HL-60 (cell line): ENCODE results near the gene BCL2A1.
"Not testable (repeated sequence)": the region's sequence is repeated elsewhere in the genome, so short reads cannot be mapped to it uniquely, and the experiment has no call there.

Experiments used
- DNase-seq, 2 experiments: peaks; one replicate each; pipeline ENCODE4 v3.0.0-alpha.2; 2010 to 2020; ENCODE audit warnings: low read depth in 1 of 2, low spot score in 1 of 2
- H3K27ac ChIP-seq: fragments of 250-450 bp; sonication (Bioruptor Pico); replicated peaks from 2 replicates; pipeline ENCODE4 v1.5.1; 2020; ENCODE audit warnings: mild to moderate bottlenecking, moderate library complexity
- H3K27me3 ChIP-seq: fragments of 250-450 bp; sonication (Bioruptor Pico); 2 replicates; pipeline ENCODE4 v1.5.1; 2021; ENCODE audit warnings: mild to moderate bottlenecking, moderate library complexity; ENCODE audit not compliant: insufficient read depth, poor library complexity, severe bottlenecking
- H3K4me3 ChIP-seq: replicated peaks from 2 replicates; pipeline ENCODE4 v1.5.1; 2011; ENCODE audit warnings: mild to moderate bottlenecking, control low read depth, low read length; ENCODE audit not compliant: insufficient read depth
- CTCF ChIP-seq: IDR thresholded peaks from one replicate; pipeline ENCODE4 v1.5.1; 2011; ENCODE audit warnings: low read length, control low read depth, inconsistent platforms; ENCODE audit not compliant: insufficient read depth
- GABPA ChIP-seq: IDR thresholded peaks from 2 replicates; pipeline ENCODE4 v1.6.1; 2012; ENCODE audit warnings: low read depth
- POLR2AphosphoS5 ChIP-seq: IDR thresholded peaks from 2 replicates; pipeline ENCODE4 v1.6.1; 2012; ENCODE audit warnings: low read depth
- SPI1 ChIP-seq: IDR thresholded peaks from 2 replicates; pipeline ENCODE4 v1.6.1; 2012; ENCODE audit warnings: low read depth, mild to moderate bottlenecking, borderline replicate concordance
- TF ChIP-seq, protein P1 (sequence below): IDR thresholded peaks from 2 replicates; pipeline ENCODE4 v1.6.1; 2012; ENCODE audit warnings: low read depth; ENCODE audit not compliant: insufficient replicate concordance

Gene BCL2A1

GRCh38 chr15:79966634-79967297 lies 4.2 kb downstream of the BCL2A1 start:
- DNase-seq: no peak
- Histone ChIP-seq H3K27ac (no peak overlapping the region), H3K27me3 (no peaks in the 10 kb centered on the region), H3K4me3 (peak overlapping the region; percentile 44)
- TF ChIP-seq POLR2AphosphoS5 (no peak), SPI1 (no peak), CTCF (no peak), GABPA (no peak)
- TF ChIP-seq, protein P1, sequence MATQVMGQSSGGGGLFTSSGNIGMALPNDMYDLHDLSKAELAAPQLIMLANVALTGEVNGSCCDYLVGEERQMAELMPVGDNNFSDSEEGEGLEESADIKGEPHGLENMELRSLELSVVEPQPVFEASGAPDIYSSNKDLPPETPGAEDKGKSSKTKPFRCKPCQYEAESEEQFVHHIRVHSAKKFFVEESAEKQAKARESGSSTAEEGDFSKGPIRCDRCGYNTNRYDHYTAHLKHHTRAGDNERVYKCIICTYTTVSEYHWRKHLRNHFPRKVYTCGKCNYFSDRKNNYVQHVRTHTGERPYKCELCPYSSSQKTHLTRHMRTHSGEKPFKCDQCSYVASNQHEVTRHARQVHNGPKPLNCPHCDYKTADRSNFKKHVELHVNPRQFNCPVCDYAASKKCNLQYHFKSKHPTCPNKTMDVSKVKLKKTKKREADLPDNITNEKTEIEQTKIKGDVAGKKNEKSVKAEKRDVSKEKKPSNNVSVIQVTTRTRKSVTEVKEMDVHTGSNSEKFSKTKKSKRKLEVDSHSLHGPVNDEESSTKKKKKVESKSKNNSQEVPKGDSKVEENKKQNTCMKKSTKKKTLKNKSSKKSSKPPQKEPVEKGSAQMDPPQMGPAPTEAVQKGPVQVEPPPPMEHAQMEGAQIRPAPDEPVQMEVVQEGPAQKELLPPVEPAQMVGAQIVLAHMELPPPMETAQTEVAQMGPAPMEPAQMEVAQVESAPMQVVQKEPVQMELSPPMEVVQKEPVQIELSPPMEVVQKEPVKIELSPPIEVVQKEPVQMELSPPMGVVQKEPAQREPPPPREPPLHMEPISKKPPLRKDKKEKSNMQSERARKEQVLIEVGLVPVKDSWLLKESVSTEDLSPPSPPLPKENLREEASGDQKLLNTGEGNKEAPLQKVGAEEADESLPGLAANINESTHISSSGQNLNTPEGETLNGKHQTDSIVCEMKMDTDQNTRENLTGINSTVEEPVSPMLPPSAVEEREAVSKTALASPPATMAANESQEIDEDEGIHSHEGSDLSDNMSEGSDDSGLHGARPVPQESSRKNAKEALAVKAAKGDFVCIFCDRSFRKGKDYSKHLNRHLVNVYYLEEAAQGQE: no peak

DNA sequence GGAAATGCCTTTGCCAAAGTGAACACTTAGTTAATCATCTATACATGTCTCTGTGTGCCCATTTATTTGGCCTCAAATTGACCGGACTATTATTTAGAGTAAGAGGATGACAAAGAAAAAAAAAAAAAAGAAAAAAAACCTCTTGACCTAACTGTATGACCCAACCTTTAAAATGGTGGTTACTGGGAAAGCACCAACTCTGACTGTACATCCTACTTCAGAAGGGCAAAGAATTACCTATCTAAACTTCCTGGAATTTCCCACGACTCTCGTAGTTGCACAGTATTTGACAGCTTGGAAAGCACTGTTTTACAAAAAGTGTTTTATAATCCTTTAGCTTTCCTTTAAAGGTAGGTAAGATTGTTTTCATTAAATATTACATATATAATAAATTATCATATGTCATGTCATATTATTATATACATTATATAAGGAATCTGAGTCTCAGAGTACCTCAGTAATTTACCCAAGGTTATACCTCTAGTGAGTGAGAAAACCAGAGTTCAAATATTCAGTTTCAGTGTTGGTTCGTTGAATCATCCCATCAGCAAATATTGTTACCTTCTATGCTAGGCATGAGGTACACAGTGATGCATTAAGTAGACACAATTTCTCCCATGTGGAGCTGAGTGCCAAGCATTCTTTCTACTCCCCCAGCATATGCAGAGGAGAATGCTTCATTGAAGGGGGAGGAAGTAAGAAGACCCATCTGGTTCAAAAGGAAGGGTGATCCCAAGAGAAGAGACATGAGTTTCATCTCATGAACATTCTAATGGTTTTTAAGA lies 5.0 kb downstream of the BCL2A1 start:
- DNase-seq: no peak
- Histone ChIP-seq H3K27me3 (no peaks in the 10 kb centered on the region), H3K27ac (no peak overlapping the region), H3K4me3 (peak overlapping the region; percentile 9; the same call in 1 of the 2 replicates)
- TF ChIP-seq, protein P1: no peak
- TF ChIP-seq POLR2AphosphoS5: no peak
- no peak for TF ChIP-seq GABPA
- TF ChIP-seq SPI1: no peak
- no peak for TF ChIP-seq CTCF

- DNase-seq: no peak
- no peak overlapping the region for H3K27ac ChIP-seq
- H3K4me3 ChIP-seq: no peak overlapping the region
- no peaks in the 10 kb centered on the region for H3K27me3 ChIP-seq
- no peak for TF ChIP-seq SPI1
Measured at GRCh38 chr15:79964232-79964805, 6.7 kb downstream of the BCL2A1 start.

GRCh38 chr15:79962921-79963320 lies 8.1 kb downstream of the BCL2A1 start:
- not testable (repeated sequence) for H3K27me3 ChIP-seq, H3K4me3 ChIP-seq, DNase-seq, H3K27ac ChIP-seq
